ENCODE data around the gene LYPD6B. TPM values are rescaled to one million over a fixed set of nuclear protein-coding genes. Genes with fewer than 3 reads are reported as not detected.

Gene LYPD6B
- total and polyA plus RNA-seq, 9 donors: 0.10 to 3.2 (median 0.23) TPM; not detected in 2

DNA sequence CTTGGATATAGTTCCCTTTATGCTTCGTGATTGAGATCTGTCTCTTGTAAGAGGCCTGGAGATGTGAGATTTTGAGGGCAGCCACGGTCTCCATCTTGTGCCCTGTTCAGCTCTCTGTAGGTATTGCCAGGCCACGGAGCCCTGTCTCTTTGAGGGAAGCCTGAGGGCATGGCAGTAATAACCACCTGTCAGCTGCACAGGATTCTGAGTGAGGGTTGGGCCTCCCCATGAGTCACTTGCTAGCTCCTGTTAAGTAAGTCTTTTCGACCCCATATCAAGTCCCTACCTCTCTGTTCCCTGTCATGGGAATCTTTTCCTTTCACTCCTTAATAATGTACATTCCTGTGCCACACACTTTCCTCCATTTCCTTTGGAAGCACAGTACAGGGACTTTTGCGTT lies 20.4 kb downstream of the LYPD6B start:
- no peak overlapping the region for H3K27ac ChIP-seq (ENCODE audit: low read length)
- H3K9me3 ChIP-seq (replicated peaks; ENCODE audit: control insufficient read depth, low read depth, low read length): no peaks in the 10 kb centered on the region
- H3K36me3 ChIP-seq (ENCODE audit: control insufficient read depth, insufficient read depth, low read length): no peaks in the 10 kb centered on the region
- H3K4me3 ChIP-seq (ENCODE audit: low read length): no peak overlapping the region
- DNase-seq: no peak
- 63% methylated on average over 3 of the region's 5 CpGs for WGBS (ENCODE audit: insufficient coverage)
- H3K27me3 ChIP-seq (ENCODE audit: control insufficient read depth, insufficient read depth, low read length): no peaks in the 10 kb centered on the region
- no peaks in the 10 kb centered on the region for H3K4me1 ChIP-seq (ENCODE audit: control insufficient read depth, insufficient read depth, low read length)

DNA sequence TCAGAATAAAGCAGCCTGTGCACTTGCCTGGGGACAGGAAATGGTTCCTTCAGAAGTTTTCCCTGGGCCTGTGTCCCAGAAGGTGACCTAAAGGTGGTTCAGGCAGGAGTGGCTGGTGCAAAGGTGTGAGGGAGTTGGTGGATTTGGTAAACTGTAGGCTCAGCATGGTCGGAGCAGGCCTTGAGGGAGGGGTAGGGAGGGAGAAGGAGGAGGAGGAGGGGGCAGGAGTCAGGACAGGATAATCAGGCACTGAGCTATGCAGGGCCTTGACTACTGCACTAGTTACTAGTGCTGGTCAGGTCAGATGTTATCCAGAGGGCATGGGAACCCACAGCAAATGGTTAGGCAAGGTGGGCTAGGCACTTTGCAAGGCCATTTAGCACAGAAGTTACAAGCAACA lies 21.3 kb downstream of the LYPD6B start:
- no peaks in the 10 kb centered on the region for H3K36me3 ChIP-seq (ENCODE audit: control insufficient read depth, insufficient read depth, low read length)
- H3K4me1 ChIP-seq (ENCODE audit: control insufficient read depth, insufficient read depth, low read length): no peaks in the 10 kb centered on the region
- H3K9me3 ChIP-seq (replicated peaks; ENCODE audit: control insufficient read depth, low read depth, low read length): no peaks in the 10 kb centered on the region
- no peak overlapping the region for H3K4me3 ChIP-seq (ENCODE audit: low read length)
- no peak overlapping the region for H3K27ac ChIP-seq (ENCODE audit: low read length)
- DNase-seq: no peak
- no peaks in the 10 kb centered on the region for H3K27me3 ChIP-seq (ENCODE audit: control insufficient read depth, insufficient read depth, low read length)
- 77% methylated on average over 1 of the region's 1 CpG for WGBS (ENCODE audit: insufficient coverage)

DNA sequence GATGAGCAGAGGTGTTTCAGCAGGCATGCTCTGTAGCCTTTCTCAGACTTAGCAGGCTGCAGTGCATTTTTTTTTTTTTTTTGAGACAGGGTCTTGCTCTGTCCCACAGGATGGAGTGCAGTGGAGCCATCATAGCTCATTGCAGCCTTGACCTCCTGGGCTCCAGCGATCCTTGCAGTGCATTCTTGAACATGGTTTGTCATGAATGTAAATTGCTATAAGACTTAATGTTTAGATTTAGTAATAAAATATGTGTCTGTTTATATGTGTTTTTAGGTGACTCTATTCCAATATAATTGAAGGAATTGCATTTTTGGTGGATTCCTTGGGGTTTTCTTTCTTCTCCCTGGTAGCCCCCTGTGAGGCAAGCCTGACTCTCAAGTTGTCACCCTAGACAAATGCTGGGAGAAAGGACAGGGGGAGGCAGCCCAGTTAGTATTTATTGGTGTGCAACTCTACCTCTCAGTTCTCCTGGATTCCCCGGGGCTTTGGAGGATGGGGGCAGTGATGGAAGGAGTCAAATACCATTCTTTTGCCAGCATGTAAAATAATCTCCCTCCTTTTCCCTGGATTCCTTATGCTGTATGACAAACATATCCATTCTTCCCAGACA lies 22.7 kb downstream of the LYPD6B start:
- no peaks in the 10 kb centered on the region for H3K27me3 ChIP-seq (ENCODE audit: control insufficient read depth, insufficient read depth, low read length)
- no peak overlapping the region for H3K27ac ChIP-seq (ENCODE audit: low read length)
- no peaks in the 10 kb centered on the region for H3K9me3 ChIP-seq (replicated peaks; ENCODE audit: control insufficient read depth, low read depth, low read length)
- H3K4me3 ChIP-seq (ENCODE audit: low read length): no peak overlapping the region
- no peaks in the 10 kb centered on the region for H3K4me1 ChIP-seq (ENCODE audit: control insufficient read depth, insufficient read depth, low read length)
- no peaks in the 10 kb centered on the region for H3K36me3 ChIP-seq (ENCODE audit: control insufficient read depth, insufficient read depth, low read length)
- no peak for DNase-seq
- WGBS (ENCODE audit: insufficient coverage): no CpG with 5 or more reads among the region's 2 CpGs

DNA sequence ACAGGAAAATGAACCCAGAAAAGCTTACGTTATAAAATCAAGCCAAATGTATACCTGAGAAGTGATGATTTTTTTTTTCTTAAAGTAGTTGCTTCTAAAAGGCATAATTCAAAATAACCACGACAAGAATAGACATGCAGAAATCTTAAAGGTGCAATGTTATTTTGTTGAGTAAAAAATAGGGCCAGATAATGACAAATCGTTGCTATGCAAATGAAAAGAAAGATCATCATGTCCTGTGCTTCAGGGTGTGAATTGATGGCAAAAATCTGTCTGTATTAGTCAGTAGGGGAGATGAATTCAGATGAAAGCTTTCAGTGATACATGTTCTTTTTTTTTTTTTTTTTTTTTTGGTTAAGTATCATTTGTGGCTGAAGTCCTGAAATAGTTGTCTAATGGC lies 24.0 kb downstream of the LYPD6B start:
- Histone ChIP-seq H3K4me3 (ENCODE audit: low read length) (no peak overlapping the region), H3K27ac (ENCODE audit: low read length) (no peak overlapping the region), H3K9me3 (replicated peaks; ENCODE audit: control insufficient read depth, low read depth, low read length) (no peaks in the 10 kb centered on the region), H3K27me3 (ENCODE audit: control insufficient read depth, insufficient read depth, low read length) (no peaks in the 10 kb centered on the region), H3K4me1 (ENCODE audit: control insufficient read depth, insufficient read depth, low read length) (no peaks in the 10 kb centered on the region), H3K36me3 (ENCODE audit: control insufficient read depth, insufficient read depth, low read length) (no peaks in the 10 kb centered on the region)
- DNase-seq: no peak
- WGBS (ENCODE audit: insufficient coverage): 100% methylated on average over 1 of the region's 3 CpGs

DNA sequence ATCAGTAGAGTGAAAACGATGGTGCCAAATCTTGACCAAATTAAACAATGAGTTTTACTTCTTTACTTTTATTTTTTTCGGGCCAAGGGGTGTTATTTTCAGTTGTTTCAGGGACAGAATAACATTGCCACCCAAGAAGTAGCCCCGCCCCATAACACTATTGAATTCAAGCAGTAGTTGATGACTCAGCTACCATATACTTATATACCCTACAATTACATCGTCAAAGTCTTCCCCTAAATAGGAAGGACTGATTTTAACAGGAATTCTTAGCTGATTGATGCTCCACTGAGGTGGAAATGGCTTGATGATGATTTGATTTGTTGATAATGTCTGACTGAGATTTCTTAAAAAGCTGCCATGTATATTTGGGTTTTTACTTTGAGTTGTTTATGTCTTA lies 24.7 kb downstream of the LYPD6B start:
- Histone ChIP-seq H3K4me1 (ENCODE audit: control insufficient read depth, insufficient read depth, low read length) (no peaks in the 10 kb centered on the region), H3K27ac (ENCODE audit: low read length) (no peak overlapping the region), H3K36me3 (ENCODE audit: control insufficient read depth, insufficient read depth, low read length) (no peaks in the 10 kb centered on the region), H3K27me3 (ENCODE audit: control insufficient read depth, insufficient read depth, low read length) (no peaks in the 10 kb centered on the region), H3K4me3 (ENCODE audit: low read length) (no peak overlapping the region), H3K9me3 (replicated peaks; ENCODE audit: control insufficient read depth, low read depth, low read length) (no peaks in the 10 kb centered on the region)
- no CpG with 5 or more reads among the region's 4 CpGs for WGBS (ENCODE audit: insufficient coverage)
- no peak for DNase-seq

DNA sequence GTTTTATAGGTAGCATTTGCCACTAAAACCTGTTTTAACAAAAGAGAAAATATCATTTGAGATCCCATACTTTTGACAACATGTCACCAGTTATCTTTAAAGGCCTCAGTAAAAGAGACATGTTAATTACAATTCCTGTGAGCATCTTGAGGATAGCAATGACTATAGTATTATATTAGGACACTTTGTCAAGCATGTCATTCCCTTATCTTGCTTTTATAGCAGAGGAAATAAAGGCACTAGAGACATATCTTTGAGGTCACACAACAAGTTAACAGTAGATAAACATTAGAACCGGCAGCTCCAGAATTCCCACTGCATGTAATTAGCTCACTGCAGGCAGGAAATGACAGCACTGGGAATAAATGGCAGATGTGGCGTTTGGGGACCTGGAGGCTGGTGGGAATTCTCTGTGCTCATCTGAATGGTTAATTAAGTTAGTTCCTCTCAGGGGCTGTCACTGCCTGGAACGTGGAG lies 25.9 kb downstream of the LYPD6B start:
- Histone ChIP-seq H3K4me1 (ENCODE audit: control insufficient read depth, insufficient read depth, low read length) (no peaks in the 10 kb centered on the region), H3K4me3 (ENCODE audit: low read length) (no peak overlapping the region), H3K27me3 (ENCODE audit: control insufficient read depth, insufficient read depth, low read length) (no peaks in the 10 kb centered on the region), H3K27ac (ENCODE audit: low read length) (no peak overlapping the region), H3K9me3 (replicated peaks; ENCODE audit: control insufficient read depth, low read depth, low read length) (no peaks in the 10 kb centered on the region), H3K36me3 (ENCODE audit: control insufficient read depth, insufficient read depth, low read length) (no peaks in the 10 kb centered on the region)
- 31% methylated on average over 2 of the region's 3 CpGs for WGBS (ENCODE audit: insufficient coverage)
- DNase-seq: no peak

DNA sequence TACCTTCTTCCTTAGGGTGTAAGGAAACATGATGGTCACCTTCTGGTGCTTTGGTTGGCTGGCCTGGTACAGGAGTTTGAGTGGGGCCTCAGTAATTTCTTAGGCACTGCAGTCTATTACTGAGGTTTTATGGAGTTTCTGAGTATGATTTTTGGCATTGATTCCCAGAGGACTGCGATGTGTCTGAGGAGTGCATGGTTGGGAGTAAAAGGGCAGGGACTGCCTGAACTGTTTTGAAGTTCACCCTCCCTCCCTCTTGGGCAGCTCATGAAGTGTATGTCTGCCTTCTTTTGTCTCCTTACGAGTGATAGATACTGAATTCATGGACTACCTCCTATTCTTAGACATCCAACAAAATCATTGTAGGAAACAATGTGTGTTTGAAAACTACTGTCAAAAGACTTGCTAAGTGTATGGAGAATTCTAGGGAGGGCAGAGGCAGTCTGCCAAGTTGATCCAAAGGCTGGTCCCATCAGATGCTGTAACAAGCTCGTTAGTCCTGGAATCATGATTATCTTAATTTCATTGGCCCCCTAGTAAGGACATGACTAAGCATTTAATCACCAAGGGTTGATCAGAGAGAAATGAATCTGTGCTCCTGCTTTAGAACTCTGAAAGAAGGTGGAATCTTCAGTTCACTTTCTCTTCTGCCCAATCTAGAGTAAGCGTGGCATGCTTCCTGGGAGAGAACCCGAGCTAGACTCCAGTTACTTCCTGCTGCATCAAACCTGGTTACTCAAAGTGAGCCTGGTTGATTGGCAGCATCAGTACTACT lies 26.5 kb downstream of the LYPD6B start:
- Histone ChIP-seq H3K4me1 (ENCODE audit: control insufficient read depth, insufficient read depth, low read length) (no peaks in the 10 kb centered on the region), H3K36me3 (ENCODE audit: control insufficient read depth, insufficient read depth, low read length) (no peaks in the 10 kb centered on the region), H3K4me3 (ENCODE audit: low read length) (no peak overlapping the region), H3K27me3 (ENCODE audit: control insufficient read depth, insufficient read depth, low read length) (no peaks in the 10 kb centered on the region), H3K9me3 (replicated peaks; ENCODE audit: control insufficient read depth, low read depth, low read length) (no peaks in the 10 kb centered on the region), H3K27ac (ENCODE audit: low read length) (no peak overlapping the region)
- 100% methylated on average over 1 of the region's 5 CpGs for WGBS (ENCODE audit: insufficient coverage)
- DNase-seq: no peak

DNA sequence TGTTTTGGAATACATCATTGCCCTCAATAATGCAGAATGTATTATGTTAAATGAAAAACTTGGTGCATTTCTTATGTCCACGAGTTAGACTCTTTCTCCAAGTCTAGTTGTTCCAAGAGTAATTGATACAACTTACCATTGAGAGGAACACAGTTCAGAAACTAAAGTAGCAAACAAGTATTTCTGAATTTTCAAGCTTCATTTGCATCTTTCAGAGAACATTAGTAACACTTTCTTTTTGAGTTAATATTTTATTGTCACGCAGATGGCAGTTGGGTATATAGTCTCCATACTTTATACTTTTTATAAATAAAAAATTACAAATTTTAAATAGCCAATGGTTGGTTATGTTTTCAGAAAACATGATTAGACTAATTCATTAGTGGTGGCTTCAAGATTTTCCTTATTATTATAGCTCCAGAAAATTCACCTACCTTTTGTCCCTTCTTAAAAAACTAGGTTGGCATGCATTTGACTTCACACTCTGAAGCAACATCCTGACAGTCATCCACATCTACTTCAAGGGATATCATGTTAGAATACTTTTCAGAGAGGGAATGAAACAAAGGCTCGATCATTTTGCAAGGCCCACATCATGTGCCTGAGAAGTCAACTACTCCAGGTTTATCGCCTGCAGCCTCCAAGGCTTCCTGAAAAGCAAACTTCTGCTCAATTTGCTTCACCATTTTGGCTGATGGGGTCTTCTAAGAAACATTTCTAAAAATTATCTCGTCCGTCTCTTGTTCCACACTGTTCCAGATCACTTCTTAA lies 29.9 kb downstream of the LYPD6B start:
- Histone ChIP-seq H3K27ac (ENCODE audit: low read length) (no peak overlapping the region), H3K9me3 (replicated peaks; ENCODE audit: control insufficient read depth, low read depth, low read length) (no peaks in the 10 kb centered on the region), H3K36me3 (ENCODE audit: control insufficient read depth, insufficient read depth, low read length) (no peaks in the 10 kb centered on the region), H3K4me3 (ENCODE audit: low read length) (no peak overlapping the region), H3K27me3 (ENCODE audit: control insufficient read depth, insufficient read depth, low read length) (no peaks in the 10 kb centered on the region), H3K4me1 (ENCODE audit: control insufficient read depth, insufficient read depth, low read length) (no peaks in the 10 kb centered on the region)
- 81% methylated on average over 3 of the region's 6 CpGs for WGBS (ENCODE audit: insufficient coverage)
- no peak for DNase-seq

DNA sequence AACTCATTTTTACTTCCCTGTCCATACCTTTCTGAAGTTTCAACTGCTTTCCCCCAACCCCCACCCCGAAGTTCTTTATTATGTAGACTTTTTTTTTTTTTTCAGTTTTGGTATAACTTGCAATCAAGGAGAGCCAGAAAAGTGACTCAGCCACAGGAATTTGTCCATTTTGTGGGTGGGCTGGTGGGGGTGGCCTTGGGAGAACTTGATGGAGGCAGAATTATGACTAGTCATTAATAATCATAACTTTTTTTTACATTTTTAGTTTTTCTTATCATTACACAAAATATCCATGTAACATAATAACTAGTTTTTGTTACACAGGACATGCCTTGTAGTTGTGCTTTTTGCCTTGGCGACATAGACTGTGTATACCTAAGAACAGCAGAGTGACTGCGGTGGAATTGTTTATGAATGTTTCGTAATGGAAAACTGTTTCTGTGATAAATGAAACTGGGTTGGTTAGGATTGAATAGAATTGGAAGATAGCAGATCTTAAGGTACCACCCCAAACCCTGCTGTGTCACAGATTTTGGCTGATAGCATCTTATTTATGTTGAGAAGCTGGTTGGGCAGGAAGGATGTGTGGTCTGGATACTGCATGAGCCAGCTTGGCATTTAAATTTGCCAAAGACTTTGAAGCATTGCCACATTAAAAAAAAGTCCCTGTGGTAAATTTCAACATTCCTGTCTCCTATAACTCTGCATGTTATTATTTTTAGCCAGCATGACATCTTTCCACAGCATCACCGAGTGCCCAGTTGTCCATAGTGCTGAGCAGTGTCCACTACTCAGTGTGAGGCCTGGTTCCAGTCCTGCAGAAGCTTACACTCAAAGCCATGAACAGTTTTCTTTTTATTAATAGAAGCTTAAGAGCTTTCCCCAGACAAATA lies 30.7 kb downstream of the LYPD6B start:
- DNase-seq: no peak
- no peaks in the 10 kb centered on the region for H3K4me1 ChIP-seq (ENCODE audit: control insufficient read depth, insufficient read depth, low read length)
- H3K9me3 ChIP-seq (replicated peaks; ENCODE audit: control insufficient read depth, low read depth, low read length): no peaks in the 10 kb centered on the region
- no peak overlapping the region for H3K4me3 ChIP-seq (ENCODE audit: low read length)
- no peaks in the 10 kb centered on the region for H3K27me3 ChIP-seq (ENCODE audit: control insufficient read depth, insufficient read depth, low read length)
- no peak overlapping the region for H3K27ac ChIP-seq (ENCODE audit: low read length)
- no peaks in the 10 kb centered on the region for H3K36me3 ChIP-seq (ENCODE audit: control insufficient read depth, insufficient read depth, low read length)
- 100% methylated on average over 1 of the region's 5 CpGs for WGBS (ENCODE audit: insufficient coverage)
